GM12878 (cell line): ENCODE results near the gene SYNGR2. TPM values are rescaled to one million over a fixed set of nuclear protein-coding genes. Genes with fewer than 3 reads are reported as not detected.

ENCODE experiments used
- ATAC-seq: fragments of 200-7000 bp; cut with Tn5 transposase; 3 replicates; pipeline ENCODE4 v1.9.1; 2020; ENCODE audit warnings: mild to moderate bottlenecking, moderate library complexity
- BruUV-seq: library from RNA; stranded (reverse); fragments of 400-500 nt; replicated peaks from 2 replicates; lab custom pipeline; 2021; lab: Mats Ljungman, UMichigan
- CTCF ChIA-PET: fragments of 300-600 bp; sonication (Branson Sonifier 250); formaldehyde crosslinking; extraction: SDS; loops from one replicate; lab custom pipeline; 2021; ENCODE audit warnings: inconsistent platforms; lab: Yijun Ruan, JAX
- POLR2A ChIA-PET: fragments of 350-600 bp; formaldehyde crosslinking; extraction: SDS; loops from one replicate; lab custom pipeline; 2021; ENCODE audit warnings: inconsistent platforms; lab: Charles Lee
- RAD21 ChIA-PET: fragments of 300-600 bp; sonication (Branson Sonifier 250); formaldehyde crosslinking; loops from one replicate; lab custom pipeline; 2023; ENCODE audit warnings: antibody characterized with exemption; ENCODE audit not compliant: unreplicated experiment; lab: Charles Lee
- SMC1A ChIA-PET: fragments of 300-600 bp; sonication (Branson Sonifier 250); formaldehyde crosslinking; loops from one replicate; lab custom pipeline; 2023; ENCODE audit not compliant: unreplicated experiment, uncharacterized antibody; lab: Charles Lee
- DNase-seq: peaks from one replicate; pipeline ENCODE4 v3.0.0-alpha.2; 2011; ENCODE audit warnings: low read depth, low spot score
- FAIRE-seq: peaks from 3 replicates; lab custom pipeline; 2011; peaks lifted over from hg19 to GRCh38; lab: Jason Lieb, UNC
- H2AFZ ChIP-seq: 2 replicates; pipeline ENCODE4 v1.6.0; 2011; ENCODE audit warnings: low read depth, low read length, control low read depth; ENCODE audit not compliant: control insufficient read depth
- H3K27ac ChIP-seq: 2 replicates; pipeline ENCODE4 v1.5.1; 2011; ENCODE audit warnings: control low read depth; ENCODE audit not compliant: control insufficient read depth, insufficient read depth
- H3K27me3 ChIP-seq, 2 experiments: replicated peaks in 1 of 2; 2 replicates each; pipeline versions ENCODE4 v1.6.0 to v1.6.1; 2011; ENCODE audit warnings: low read length in 1 of 2; ENCODE audit not compliant: control insufficient read depth in 2 of 2, insufficient read depth in 2 of 2
- H3K36me3 ChIP-seq, 2 experiments: 2 replicates each; pipeline ENCODE4 v1.5.1; 2011; ENCODE audit warnings: low read length in 1 of 2; ENCODE audit not compliant: control insufficient read depth in 2 of 2, insufficient read depth in 2 of 2
- H3K4me1 ChIP-seq: 2 replicates; pipeline ENCODE4 v1.6.1; 2011; ENCODE audit warnings: mild to moderate bottlenecking, low read length, moderate library complexity, mixed read lengths; ENCODE audit not compliant: control insufficient read depth, insufficient read depth
- H3K4me2 ChIP-seq: 2 replicates; pipeline ENCODE4 v1.6.0; 2011; ENCODE audit warnings: control low read depth; ENCODE audit not compliant: control insufficient read depth, insufficient read depth
- H3K4me3 ChIP-seq: fragments of 200-600 bp; sonication (generic); 2 replicates; pipeline ENCODE4 v1.5.1; 2016
- H3K79me2 ChIP-seq: 2 replicates; pipeline ENCODE4 v1.6.0; 2011; ENCODE audit warnings: low read length; ENCODE audit not compliant: control insufficient read depth, insufficient read depth
- H3K9ac ChIP-seq: 2 replicates; pipeline ENCODE4 v1.8.0; 2011; ENCODE audit warnings: low read length, control low read depth, mixed read lengths; ENCODE audit not compliant: control insufficient read depth, insufficient read depth
- H3K9me3 ChIP-seq: replicated peaks from 3 replicates; pipeline ENCODE4 v1.5.1; 2011; ENCODE audit warnings: mild to moderate bottlenecking, low read length; ENCODE audit not compliant: control insufficient read depth, insufficient read depth
- H4K20me1 ChIP-seq: 2 replicates; pipeline ENCODE4 v1.6.0; 2011; ENCODE audit not compliant: control insufficient read depth, insufficient read depth
- ATF7 ChIP-seq: fragments of 450-650 bp; IDR thresholded peaks from 2 replicates; pipeline ENCODE4 v1.6.1; 2016; ENCODE audit warnings: low read depth, mild to moderate bottlenecking
- BACH1 ChIP-seq: fragments of 450-650 bp; IDR thresholded peaks from 2 replicates; pipeline ENCODE4 v1.6.1; 2017; ENCODE audit warnings: mild to moderate bottlenecking, borderline replicate concordance
- IKZF2 ChIP-seq, 2 experiments: fragments of 450-650 bp; IDR thresholded peaks; 2 replicates each; pipeline ENCODE4 v1.6.1; 2017; ENCODE audit warnings: mild to moderate bottlenecking in 2 of 2, moderate library complexity in 2 of 2
- NKRF ChIP-seq: fragments of 450-650 bp; conservative IDR thresholded peaks from 2 replicates; pipeline ENCODE4 v1.6.1; 2017; ENCODE audit warnings: mild to moderate bottlenecking, moderate library complexity
- NRF1 ChIP-seq: conservative IDR thresholded peaks from 2 replicates; pipeline ENCODE4 v1.6.1; 2011; ENCODE audit warnings: mild to moderate bottlenecking, low read depth, low read length, improper control_type of control experiment
- PML ChIP-seq: IDR thresholded peaks from 2 replicates; pipeline ENCODE4 v1.6.1; 2012; ENCODE audit warnings: low read length, inconsistent platforms
- POLR2AphosphoS5 ChIP-seq: IDR thresholded peaks from 2 replicates; pipeline ENCODE4 v1.6.1; 2011; ENCODE audit warnings: mild to moderate bottlenecking, low read length, inconsistent platforms
- RAD21 ChIP-seq: IDR thresholded peaks from 2 replicates; pipeline ENCODE4 v1.6.1; 2011; ENCODE audit warnings: mild to moderate bottlenecking, low read depth, low read length, moderate library complexity; ENCODE audit not compliant: insufficient read depth
- YBX1 ChIP-seq: fragments of 450-650 bp; IDR thresholded peaks from 2 replicates; pipeline ENCODE4 v1.6.1; 2016; ENCODE audit warnings: antibody characterized with exemption
- WGBS: methylation state at CpG from one replicate; pipeline ENCODE4 v1.1.6; 2016; ENCODE audit warnings: low lambda C conversion rate; ENCODE audit not compliant: insufficient replicate concordance, insufficient coverage; ENCODE audit errors: missing lambda C conversion rate; 5-methylcytosine and 5-hydroxymethylcytosine counted together
- in situ Hi-C: fragments of 300-500 bp; cut with MboI; formaldehyde crosslinking; loops from 9 replicates; pipeline ENCODE4 v1.14.3; 2018; ENCODE audit warnings: mixed read lengths
- intact Hi-C: fragments of 100-400 bp; cut with micrococcal nuclease; formaldehyde crosslinking; loops from one replicate; pipeline ENCODE4 v1.14.2; 2022; ENCODE audit not compliant: unreplicated experiment
- polyA plus RNA-seq, 11 experiments: library from polyadenylated mRNA; depleted of rRNA in 4 of 11; unstranded in 6 of 11; stranded (reverse) in 5 of 11; fragments of >200 nt; fragmentation: Nextera tagmentation in 4 of 11; fragmentation: Illumina TruSeq in 1 of 11; extraction: Ambion mirVana in 4 of 11; extraction: Trizol in 1 of 11; gene quantifications; 1 replicate in 1 of 11; 2 replicates in 10 of 11; pipeline versions ENCODE4 v1.2.1 to v1.2.3, GENCODE V29; 2011 to 2016; ENCODE audit warnings: inconsistent platforms in 2 of 11, missing spikeins in 2 of 11, low read depth in 1 of 11
- total RNA-seq, 4 experiments: library from RNA; depleted of rRNA in 3 of 4; stranded (reverse); fragments of >200 nt in 3 of 4; fragmentation: Illumina TruSeq in 1 of 4; extraction: Trizol in 1 of 4; gene quantifications; 2 replicates each; pipeline versions ENCODE4 v1.2.1 to v1.2.3, GENCODE V29; 2013 to 2021
- TF ChIP-seq, protein P1 (sequence below): fragments of 450-650 bp; IDR thresholded peaks from 2 replicates; pipeline ENCODE4 v1.6.1; 2017; ENCODE audit warnings: low read depth, mild to moderate bottlenecking, moderate library complexity
- TF ChIP-seq, protein P2 (sequence below): fragments of 450-650 bp; IDR thresholded peaks from 2 replicates; pipeline ENCODE4 v1.6.1; 2016; ENCODE audit warnings: mild to moderate bottlenecking, moderate library complexity, borderline replicate concordance
- TF ChIP-seq, protein P3 (sequence below): fragments of 450-650 bp; IDR thresholded peaks from 2 replicates; pipeline ENCODE4 v1.6.1; 2018; ENCODE audit warnings: borderline replicate concordance, mild to moderate bottlenecking; ENCODE audit not compliant: partially characterized antibody

SYNGR2 gene
- total and polyA plus RNA-seq, 10 of the 15 experiments (the other 5 are each of a cell fraction or from before 2014, with no cell fraction given) = 4.4 to 529 (median 261) TPM

DNA sequence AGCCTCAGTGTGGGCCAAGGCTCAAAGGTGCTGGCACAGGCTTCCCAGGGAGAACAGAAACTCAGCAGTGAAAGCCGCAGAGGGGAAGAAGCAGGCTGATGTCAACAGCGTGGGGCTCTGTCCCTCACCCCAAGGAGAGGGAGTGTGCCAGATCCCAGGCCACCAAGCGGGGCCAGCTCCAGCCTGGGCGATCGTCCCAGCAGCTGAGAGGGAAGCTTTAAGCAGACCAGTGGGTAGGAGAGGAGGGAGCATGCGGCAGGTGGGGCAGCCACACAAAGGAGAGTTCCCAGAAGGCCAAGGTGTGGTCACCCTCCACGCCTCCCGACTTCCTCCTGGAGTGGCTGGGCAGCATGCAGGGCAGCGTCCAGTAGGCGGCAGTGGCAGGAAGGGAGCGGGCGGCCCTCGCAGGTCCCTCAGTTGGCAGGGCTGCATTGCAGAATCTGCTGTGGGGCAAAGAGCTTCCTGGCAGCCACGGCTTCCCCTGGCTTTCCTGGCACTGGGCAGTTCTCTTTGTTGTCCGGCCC, 6.0 kb downstream of the SYNGR2 start:
- no TSS peak for BruUV-seq
- Histone ChIP-seq H3K27ac (peak overlapping the region; percentile 86), H3K36me3 (peaks cover 8 to 33% of the 10 kb centered on the region in 2 experiments; a peak in 3 of 4 replicates), H3K9ac (peak overlapping the region; percentile 60; the same call in 1 of the 2 replicates), H3K79me2 (peaks cover 43% of the 10 kb centered on the region), H3K4me3 (peak overlapping the region; percentile 46; the same call in 1 of the 2 replicates), H3K4me1 (peaks cover 64% of the 10 kb centered on the region), H2AFZ (no peak overlapping the region), H3K9me3 (no peaks in the 10 kb centered on the region), H4K20me1 (no peaks in the 10 kb centered on the region; the same call in 1 of the 2 replicates), H3K4me2 (peak overlapping the region; percentile 96), H3K27me3 (no peaks in the 10 kb centered on the region)
- ChIA-PET RAD21 (interaction anchor here (0.7 to 8.6 kb wide), 12 partner anchors 20 to 154 kb away, joined by 3 to 83 read pairs (median 4); partner anchors contain the start of gene TMC8), POLR2A (interaction anchor here (0.8 to 8.7 kb wide), 14 partner anchors 12 to 60 kb away, joined by 3 to 85 read pairs (median 4); partner anchors contain the start of genes AFMID, C17orf99, TK1 and TMC6), SMC1A (interaction anchor here (0.6 to 7.4 kb wide), 13 partner anchors 14 to 155 kb away, joined by 3 to 51 read pairs (median 7); no protein-coding TSS in a partner anchor), CTCF (interaction anchor here (0.7 to 9.0 kb wide), 18 partner anchors 9 to 154 kb away, joined by 3 to 132 read pairs (median 14); partner anchors contain the start of genes AFMID, C17orf99, TK1 and TMC6)
- ATAC-seq (peak; percentile 13), FAIRE-seq (no peak), DNase-seq (no peak)
- intact Hi-C loops = no loop called here
- in situ Hi-C loops = loop anchor here (25.0 kb wide), 1 partner anchor 1912 kb away; the partner anchor contains the start of gene UBALD2
- WGBS = 16% methylated on average over 14 of the region's 15 CpGs
- peak; percentile 61 to 73; a peak in 2 of 4 replicates for TF ChIP-seq IKZF2 (IDR thresholded peaks at IDR 0.05)
- TF ChIP-seq POLR2AphosphoS5 = peak; percentile 90
- peak; percentile 57 for TF ChIP-seq BACH1
- no peak for TF ChIP-seq ATF7
- TF ChIP-seq NKRF = 0 out of 2 replicates have a peak, but pooled peaks have one; percentile 29
- TF ChIP-seq YBX1 = no peak
- TF ChIP-seq, protein P1, sequence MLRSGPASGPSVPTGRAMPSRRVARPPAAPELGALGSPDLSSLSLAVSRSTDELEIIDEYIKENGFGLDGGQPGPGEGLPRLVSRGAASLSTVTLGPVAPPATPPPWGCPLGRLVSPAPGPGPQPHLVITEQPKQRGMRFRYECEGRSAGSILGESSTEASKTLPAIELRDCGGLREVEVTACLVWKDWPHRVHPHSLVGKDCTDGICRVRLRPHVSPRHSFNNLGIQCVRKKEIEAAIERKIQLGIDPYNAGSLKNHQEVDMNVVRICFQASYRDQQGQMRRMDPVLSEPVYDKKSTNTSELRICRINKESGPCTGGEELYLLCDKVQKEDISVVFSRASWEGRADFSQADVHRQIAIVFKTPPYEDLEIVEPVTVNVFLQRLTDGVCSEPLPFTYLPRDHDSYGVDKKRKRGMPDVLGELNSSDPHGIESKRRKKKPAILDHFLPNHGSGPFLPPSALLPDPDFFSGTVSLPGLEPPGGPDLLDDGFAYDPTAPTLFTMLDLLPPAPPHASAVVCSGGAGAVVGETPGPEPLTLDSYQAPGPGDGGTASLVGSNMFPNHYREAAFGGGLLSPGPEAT = peak; percentile 52
- no peak for TF ChIP-seq RAD21
- 0 out of 2 replicates have a peak, but pooled peaks have one; percentile 25 for TF ChIP-seq PML
- TF ChIP-seq, protein P2, sequence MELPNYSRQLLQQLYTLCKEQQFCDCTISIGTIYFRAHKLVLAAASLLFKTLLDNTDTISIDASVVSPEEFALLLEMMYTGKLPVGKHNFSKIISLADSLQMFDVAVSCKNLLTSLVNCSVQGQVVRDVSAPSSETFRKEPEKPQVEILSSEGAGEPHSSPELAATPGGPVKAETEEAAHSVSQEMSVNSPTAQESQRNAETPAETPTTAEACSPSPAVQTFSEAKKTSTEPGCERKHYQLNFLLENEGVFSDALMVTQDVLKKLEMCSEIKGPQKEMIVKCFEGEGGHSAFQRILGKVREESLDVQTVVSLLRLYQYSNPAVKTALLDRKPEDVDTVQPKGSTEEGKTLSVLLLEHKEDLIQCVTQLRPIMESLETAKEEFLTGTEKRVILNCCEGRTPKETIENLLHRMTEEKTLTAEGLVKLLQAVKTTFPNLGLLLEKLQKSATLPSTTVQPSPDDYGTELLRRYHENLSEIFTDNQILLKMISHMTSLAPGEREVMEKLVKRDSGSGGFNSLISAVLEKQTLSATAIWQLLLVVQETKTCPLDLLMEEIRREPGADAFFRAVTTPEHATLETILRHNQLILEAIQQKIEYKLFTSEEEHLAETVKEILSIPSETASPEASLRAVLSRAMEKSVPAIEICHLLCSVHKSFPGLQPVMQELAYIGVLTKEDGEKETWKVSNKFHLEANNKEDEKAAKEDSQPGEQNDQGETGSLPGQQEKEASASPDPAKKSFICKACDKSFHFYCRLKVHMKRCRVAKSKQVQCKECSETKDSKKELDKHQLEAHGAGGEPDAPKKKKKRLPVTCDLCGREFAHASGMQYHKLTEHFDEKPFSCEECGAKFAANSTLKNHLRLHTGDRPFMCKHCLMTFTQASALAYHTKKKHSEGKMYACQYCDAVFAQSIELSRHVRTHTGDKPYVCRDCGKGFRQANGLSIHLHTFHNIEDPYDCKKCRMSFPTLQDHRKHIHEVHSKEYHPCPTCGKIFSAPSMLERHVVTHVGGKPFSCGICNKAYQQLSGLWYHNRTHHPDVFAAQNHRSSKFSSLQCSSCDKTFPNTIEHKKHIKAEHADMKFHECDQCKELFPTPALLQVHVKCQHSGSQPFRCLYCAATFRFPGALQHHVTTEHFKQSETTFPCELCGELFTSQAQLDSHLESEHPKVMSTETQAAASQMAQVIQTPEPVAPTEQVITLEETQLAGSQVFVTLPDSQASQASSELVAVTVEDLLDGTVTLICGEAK = no peak
- TF ChIP-seq, protein P3, sequence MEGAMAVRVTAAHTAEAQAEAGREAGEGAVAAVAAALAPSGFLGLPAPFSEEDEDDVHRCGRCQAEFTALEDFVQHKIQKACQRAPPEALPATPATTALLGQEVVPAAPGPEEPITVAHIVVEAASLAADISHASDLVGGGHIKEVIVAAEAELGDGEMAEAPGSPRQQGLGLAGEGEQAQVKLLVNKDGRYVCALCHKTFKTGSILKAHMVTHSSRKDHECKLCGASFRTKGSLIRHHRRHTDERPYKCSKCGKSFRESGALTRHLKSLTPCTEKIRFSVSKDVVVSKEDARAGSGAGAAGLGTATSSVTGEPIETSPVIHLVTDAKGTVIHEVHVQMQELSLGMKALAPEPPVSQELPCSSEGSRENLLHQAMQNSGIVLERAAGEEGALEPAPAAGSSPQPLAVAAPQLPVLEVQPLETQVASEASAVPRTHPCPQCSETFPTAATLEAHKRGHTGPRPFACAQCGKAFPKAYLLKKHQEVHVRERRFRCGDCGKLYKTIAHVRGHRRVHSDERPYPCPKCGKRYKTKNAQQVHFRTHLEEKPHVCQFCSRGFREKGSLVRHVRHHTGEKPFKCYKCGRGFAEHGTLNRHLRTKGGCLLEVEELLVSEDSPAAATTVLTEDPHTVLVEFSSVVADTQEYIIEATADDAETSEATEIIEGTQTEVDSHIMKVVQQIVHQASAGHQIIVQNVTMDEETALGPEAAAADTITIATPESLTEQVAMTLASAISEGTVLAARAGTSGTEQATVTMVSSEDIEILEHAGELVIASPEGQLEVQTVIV = no peak
- no peak for TF ChIP-seq NRF1
